HepG2 (cell line): ENCODE results near the gene CTDSP2. TPM values are rescaled to one million over a fixed set of nuclear protein-coding genes. Genes with fewer than 3 reads are reported as not detected.
A peak's percentile ranks its signal among the peaks of the same experiment; 100 is the strongest.

Source experiments
- ATAC-seq: fragments of 200-7000 bp; cut with Tn5 transposase; 3 replicates; pipeline ENCODE4 v1.9.1; 2020; ENCODE audit warnings: mild to moderate bottlenecking, moderate library complexity
- BruUV-seq: library from RNA; stranded (reverse); fragments of 400-500 nt; replicated peaks from 2 replicates; lab custom pipeline; 2021; lab: Mats Ljungman, UMichigan
- CTCF ChIA-PET: fragments of 300-600 bp; formaldehyde crosslinking; extraction: SDS; loops from one replicate; lab custom pipeline; 2021; ENCODE audit warnings: low total read pairs, inconsistent platforms, low intra/inter-chr PET ratio; lab: Yijun Ruan, JAX
- POLR2A ChIA-PET: fragments of 350-600 bp; sonication (Branson Sonifier 250); formaldehyde crosslinking; loops from one replicate; lab custom pipeline; 2020; ENCODE audit warnings: antibody characterized with exemption, inconsistent platforms; lab: Yijun Ruan, JAX
- DNase-seq: peaks from one replicate; pipeline ENCODE4 v3.0.0-alpha.2; 2015; ENCODE audit warnings: low spot score
- FAIRE-seq: peaks from 3 replicates; lab custom pipeline; 2011; peaks lifted over from hg19 to GRCh38; lab: Jason Lieb, UNC
- H2AFZ ChIP-seq: one replicate; pipeline ENCODE4 v1.6.1; 2011; ENCODE audit warnings: low read length, inconsistent platforms
- H3K27ac ChIP-seq: fragments of 300-600 bp; 3 replicates; pipeline ENCODE4 v1.8.0; 2011; ENCODE audit warnings: mixed run types, mild to moderate bottlenecking, mixed read lengths, low read length, inconsistent platforms; ENCODE audit not compliant: insufficient read depth; ENCODE audit errors: extremely low read length
- H3K27me3 ChIP-seq, 2 experiments: fragments of 200-600 bp in 1 of 2; 2 replicates in 1 of 2; 3 replicates in 1 of 2; pipeline versions ENCODE4 v1.6.0 to v1.8.0; 2011; ENCODE audit warnings: low read length in 2 of 2, mild to moderate bottlenecking in 2 of 2, moderate library complexity in 2 of 2, inconsistent platforms in 1 of 2; ENCODE audit not compliant: insufficient read depth in 2 of 2, control insufficient read depth in 1 of 2
- H3K36me3 ChIP-seq, 2 experiments: fragments of 200-600 bp in 1 of 2; replicated peaks in 1 of 2; 2 replicates in 1 of 2; 3 replicates in 1 of 2; pipeline versions ENCODE4 v1.5.1 to v1.8.0; 2011; ENCODE audit warnings: low read length in 2 of 2, inconsistent platforms in 1 of 2; ENCODE audit not compliant: insufficient read depth in 2 of 2, control insufficient read depth in 1 of 2
- H3K4me1 ChIP-seq: 2 replicates; pipeline ENCODE4 v1.5.1; 2012; ENCODE audit warnings: low read length, inconsistent platforms; ENCODE audit not compliant: insufficient read depth
- H3K4me2 ChIP-seq: 2 replicates; pipeline ENCODE4 v1.6.0; 2011; ENCODE audit warnings: low read depth, low read length, inconsistent platforms
- H3K4me3 ChIP-seq, 3 experiments: fragments of 200-600 bp in 1 of 3; sonication (generic), shearing (Covaris generic) in 1 of 3; replicated peaks in 1 of 3; 2 replicates each; pipeline ENCODE4 v1.5.1; 2011 to 2016; ENCODE audit warnings: low read length in 3 of 3, inconsistent platforms in 2 of 3, low read depth in 2 of 3, mild to moderate bottlenecking in 2 of 3, control low read depth in 1 of 3, mixed read lengths in 1 of 3; ENCODE audit not compliant: insufficient read depth in 1 of 3
- H3K79me2 ChIP-seq: one replicate; pipeline ENCODE4 v1.6.1; 2011; ENCODE audit warnings: low read length, inconsistent platforms; ENCODE audit not compliant: insufficient read depth
- H3K9ac ChIP-seq: 2 replicates; pipeline ENCODE4 v1.6.0; 2011; ENCODE audit warnings: mild to moderate bottlenecking, low read depth, low read length, inconsistent platforms; ENCODE audit not compliant: insufficient read depth
- H3K9me3 ChIP-seq: 2 replicates; pipeline ENCODE4 v1.5.1; 2012; ENCODE audit warnings: mild to moderate bottlenecking, low read length
- H4K20me1 ChIP-seq: 2 replicates; pipeline ENCODE4 v1.6.0; 2011; ENCODE audit warnings: inconsistent platforms, mild to moderate bottlenecking, low read length, moderate library complexity; ENCODE audit not compliant: insufficient read depth
- ASH2L ChIP-seq: fragments of 300-600, 200-600 bp; sonication (generic); IDR thresholded peaks from 2 replicates; pipeline ENCODE4 v1.7.0; 2017; ENCODE audit warnings: low read depth, mild to moderate bottlenecking, moderate library complexity, mixed read lengths, low read length; ENCODE audit not compliant: insufficient read length
- CEBPG ChIP-seq: IDR thresholded peaks from 2 replicates; pipeline ENCODE4 v1.6.1; 2016
- HNF4A ChIP-seq: sonication (generic); formaldehyde crosslinking; IDR thresholded peaks from 2 replicates; pipeline ENCODE4 v1.4.0; 2020; ENCODE audit warnings: missing genetic modification reagents
- KLF12 ChIP-seq: sonication (generic); formaldehyde crosslinking; IDR thresholded peaks from 2 replicates; pipeline ENCODE4 v1.4.0; 2020; ENCODE audit warnings: missing genetic modification reagents, borderline replicate concordance
- MYC ChIP-seq: sonication (generic); formaldehyde crosslinking; IDR thresholded peaks from 2 replicates; pipeline ENCODE4 v1.9.0; 2021; ENCODE audit warnings: missing genetic modification reagents, borderline replicate concordance
- NCOR1 ChIP-seq: fragments of 200-600 bp; sonication (generic); IDR thresholded peaks from 2 replicates; pipeline ENCODE4 v1.7.0; 2017; ENCODE audit warnings: antibody characterized with exemption, low read length, borderline replicate concordance
- NR0B2 ChIP-seq: sonication (generic); formaldehyde crosslinking; IDR thresholded peaks from 2 replicates; pipeline ENCODE4 v1.4.0; 2020; ENCODE audit warnings: mild to moderate bottlenecking, missing genetic modification reagents
- TEF ChIP-seq: sonication (generic); formaldehyde crosslinking; IDR thresholded peaks from 2 replicates; pipeline ENCODE4 v1.5.0; 2020; ENCODE audit warnings: missing genetic modification reagents
- TOE1 ChIP-seq: sonication (generic); formaldehyde crosslinking; IDR thresholded peaks from 2 replicates; pipeline ENCODE4 v1.4.0; 2020; ENCODE audit warnings: mild to moderate bottlenecking, missing genetic modification reagents
- ZNF280B ChIP-seq: sonication (generic); formaldehyde crosslinking; IDR thresholded peaks from 2 replicates; pipeline ENCODE4 v1.5.0; 2020; ENCODE audit warnings: missing genetic modification reagents, mild to moderate bottlenecking, borderline replicate concordance
- ZNF703 ChIP-seq: sonication (generic); formaldehyde crosslinking; IDR thresholded peaks from 2 replicates; pipeline ENCODE4 v1.5.1; 2020; ENCODE audit warnings: missing genetic modification reagents, mild to moderate bottlenecking, moderate library complexity, borderline replicate concordance
- WGBS: methylation state at CpG from one replicate; pipeline ENCODE4 v1.1.6; 2017; ENCODE audit warnings: low lambda C conversion rate; 5-methylcytosine and 5-hydroxymethylcytosine counted together
- in situ Hi-C: cut with HindIII; loops from 2 replicates; pipeline ENCODE4 v1.10.0; 2017; ENCODE audit warnings: low pct_unique_long_range_greater_than_20kb; ENCODE audit not compliant: extremely low pct_ligation_motif_present
- intact Hi-C: fragments of 100-400 bp; cut with micrococcal nuclease; formaldehyde crosslinking; loops from one replicate; pipeline ENCODE4 v1.10.0; 2022; ENCODE audit not compliant: unreplicated experiment
- polyA plus RNA-seq, 8 experiments: library from polyadenylated mRNA; depleted of rRNA in 3 of 8; stranded (reverse) in 7 of 8; unstranded in 1 of 8; fragments of >200 nt; fragmentation: Illumina TruSeq in 4 of 8; extraction: Trizol in 4 of 8; gene quantifications; 2 replicates each; pipeline versions ENCODE4 v1.2.1 to v1.2.3, GENCODE V29; 2011 to 2016; ENCODE audit warnings: low read depth in 4 of 8, missing spikeins in 1 of 8, mixed read lengths in 1 of 8; ENCODE audit not compliant: insufficient read depth in 1 of 8
- total RNA-seq, 5 experiments: library from RNA; depleted of rRNA; stranded (reverse); fragments of >200 nt; fragmentation: Illumina TruSeq; extraction: Trizol; gene quantifications; 2 replicates each; pipeline ENCODE4 v1.2.3, GENCODE V29; 2016; ENCODE audit warnings: low read depth in 1 of 5

CTDSP2 gene
- total and polyA plus RNA-seq, 2 of the 13 experiments (the other 11 are each of a cell fraction or from before 2014, with no cell fraction given), result 38.1 to 82.5 TPM

GRCh38 chr12:57852200-57852599 is 5.7 kb upstream of the CTDSP2 start:
- no peak for FAIRE-seq
- H3K4me2 ChIP-seq, result peak overlapping the region; percentile 73; the same call in 1 of the 2 replicates
- in situ Hi-C loops, result no loop called here
- 74% methylated on average over 9 of the region's 11 CpGs for WGBS
- H3K4me1 ChIP-seq, result peaks cover 35% of the 10 kb centered on the region
- peak; percentile 5; the same call in 1 of the 3 replicates for ATAC-seq
- H4K20me1 ChIP-seq, result peaks cover 2% of the 10 kb centered on the region; the same call in 1 of the 2 replicates
- H3K9ac ChIP-seq, result 0 out of 2 replicates have a peak overlapping the region, but pooled peaks have one; percentile 35
- no peaks in the 10 kb centered on the region for H3K79me2 ChIP-seq
- DNase-seq, result no peak
- TF ChIP-seq KLF12 (CRISPR knock-in tag) (no peak), ZNF280B (CRISPR knock-in tag) (0 out of 2 replicates have a peak, but pooled peaks have one; percentile 16)
- TF ChIP-seq, all 625 proteins: peak for 1
- ChIA-PET CTCF (interaction anchor here (1.3 kb wide), 1 partner anchor 20 kb away, joined by 3 read pairs; no protein-coding TSS in a partner anchor), POLR2A (interaction anchor here (1.2 to 2.3 kb wide), 4 partner anchors 8 to 29 kb away, joined by 3 to 8 read pairs (median 5); no protein-coding TSS in a partner anchor)
- Histone ChIP-seq H3K27me3 (peaks cover 0 to 51% of the 10 kb centered on the region in 2 experiments; a peak in 4 of 5 replicates), H3K27ac (no peak overlapping the region), H3K9me3 (no peaks in the 10 kb centered on the region), H3K36me3 (no peaks in the 10 kb centered on the region), H3K4me3 (peak overlapping the region in 1 of 3 experiments; percentile 66; a peak in 1 of 6 replicates), H2AFZ (no peak overlapping the region)
- intact Hi-C loops, result no loop called here
- no TSS peak for BruUV-seq

GRCh38 chr12:57851552-57851951 is 5.0 kb upstream of the CTDSP2 start:
- peaks cover 38% of the 10 kb centered on the region for H3K4me1 ChIP-seq
- FAIRE-seq, result no peak
- no TSS peak for BruUV-seq
- ChIA-PET POLR2A (interaction anchor here (0.6 to 2.3 kb wide), 4 partner anchors 11 to 49 kb away, joined by 3 to 5 read pairs (median 3); no protein-coding TSS in a partner anchor), CTCF (interaction anchor here (1.3 kb wide), 1 partner anchor 20 kb away, joined by 3 read pairs; no protein-coding TSS in a partner anchor)
- no peak overlapping the region for H2AFZ ChIP-seq
- H3K27ac ChIP-seq, result no peak overlapping the region
- no peaks in the 10 kb centered on the region for H3K79me2 ChIP-seq
- H3K4me3 ChIP-seq, result no peak overlapping the region
- no peak for ATAC-seq
- no peak overlapping the region for H3K4me2 ChIP-seq
- WGBS, result 38% methylated on average over 1 of the region's 1 CpG
- DNase-seq, result no peak
- H3K9ac ChIP-seq, result no peak overlapping the region
- H4K20me1 ChIP-seq, result peaks cover 2% of the 10 kb centered on the region; the same call in 1 of the 2 replicates
- H3K36me3 ChIP-seq, result no peaks in the 10 kb centered on the region
- peaks cover 0 to 51% of the 10 kb centered on the region in 2 experiments; a peak in 4 of 5 replicates for H3K27me3 ChIP-seq
- intact Hi-C loops, result no loop called here
- no peaks in the 10 kb centered on the region for H3K9me3 ChIP-seq
- in situ Hi-C loops, result no loop called here
- TF ChIP-seq MYC (CRISPR knock-in tag) (no peak), TEF (CRISPR knock-in tag) (no peak), NR0B2 (CRISPR knock-in tag) (no peak), NCOR1 (no peak), ZNF703 (no peak), CEBPG (CRISPR knock-in tag) (no peak), TOE1 (CRISPR knock-in tag) (no peak), ASH2L (no peak), HNF4A (CRISPR knock-in tag) (no peak)
